Immature natural killer cell (primary cell): ENCODE results near the gene MYBL2. TPM values are rescaled to one million over a fixed set of nuclear protein-coding genes. Genes with fewer than 3 reads are reported as not detected.

Source experiments
- DNase-seq, 3 donors: peaks; one replicate each; pipeline ENCODE4 v3.0.0; 2022; ENCODE audit warnings: mixed read lengths in 1 of 3
- H3K27ac Mint-ChIP-seq, 6 donors: one replicate each; pipeline ENCODE4 v1.8.0; 2020; ENCODE audit warnings: mixed read lengths in 6 of 6, mild to moderate bottlenecking in 5 of 6, inconsistent platforms in 4 of 6, moderate library complexity in 3 of 6
- H3K27me3 Mint-ChIP-seq, 3 donors: one replicate each; pipeline ENCODE4 v1.8.0; 2020 to 2021; ENCODE audit warnings: low read depth in 3 of 3, mild to moderate bottlenecking in 3 of 3, mixed read lengths in 3 of 3, moderate library complexity in 3 of 3, inconsistent platforms in 1 of 3
- H3K36me3 Mint-ChIP-seq, 3 donors: one replicate each; pipeline ENCODE4 v1.8.0; 2020; ENCODE audit warnings: mixed read lengths in 3 of 3, inconsistent platforms in 2 of 3, mild to moderate bottlenecking in 2 of 3
- H3K4me1 Mint-ChIP-seq, 2 donors: one replicate each; pipeline ENCODE4 v1.8.0; 2020; ENCODE audit warnings: inconsistent platforms in 2 of 2, mild to moderate bottlenecking in 2 of 2, mixed read lengths in 2 of 2, moderate library complexity in 1 of 2
- H3K4me3 Mint-ChIP-seq, 5 donors: one replicate each; pipeline ENCODE4 v1.8.0; 2020; ENCODE audit warnings: mild to moderate bottlenecking in 5 of 5, mixed read lengths in 5 of 5, inconsistent platforms in 3 of 5, moderate library complexity in 3 of 5
- H3K9me3 Mint-ChIP-seq, 6 donors: one replicate each; pipeline ENCODE4 v1.8.0; 2020; ENCODE audit warnings: mild to moderate bottlenecking in 6 of 6, mixed read lengths in 6 of 6, inconsistent platforms in 4 of 6, moderate library complexity in 3 of 6
- polyA plus RNA-seq, 3 donors: library from polyadenylated mRNA; unstranded; fragments of 300-500 nt; fragmentation: Illumina TruSeq; gene quantifications; one replicate each; pipeline ENCODE4 v1.2.3, GENCODE V29; 2021

MYBL2 gene
- polyA plus RNA-seq, 3 donors from 2014 or later = 2.0 to 2.3 TPM; not detected in 1

- Mint-ChIP-seq H3K4me3 (no peak overlapping the region), H3K4me1 (no peaks in the 10 kb centered on the region), H3K27me3 (peaks cover 0 to 1% (median 0%) of the 10 kb centered on the region in 3 donors), H3K27ac (no peak overlapping the region), H3K9me3 (no peaks in the 10 kb centered on the region), H3K36me3 (no peaks in the 10 kb centered on the region)
- DNase-seq = no peak
Measured at GRCh38 chr20:43721097-43721428, 54.1 kb downstream of the MYBL2 start.

GRCh38 chr20:43721429-43722152, 54.7 kb downstream of the MYBL2 start:
- no peak for DNase-seq
- H3K4me1 Mint-ChIP-seq = no peaks in the 10 kb centered on the region
- H3K36me3 Mint-ChIP-seq = no peaks in the 10 kb centered on the region
- no peak overlapping the region for H3K4me3 Mint-ChIP-seq
- H3K27ac Mint-ChIP-seq = no peak overlapping the region
- peaks cover 0 to 1% (median 0%) of the 10 kb centered on the region in 3 donors for H3K27me3 Mint-ChIP-seq
- H3K9me3 Mint-ChIP-seq = no peaks in the 10 kb centered on the region

GRCh38 chr20:43722153-43722505, 55.2 kb downstream of the MYBL2 start:
- H3K9me3 Mint-ChIP-seq = no peaks in the 10 kb centered on the region
- no peak for DNase-seq
- no peaks in the 10 kb centered on the region for H3K36me3 Mint-ChIP-seq
- no peaks in the 10 kb centered on the region for H3K27me3 Mint-ChIP-seq
- no peak overlapping the region for H3K27ac Mint-ChIP-seq
- no peaks in the 10 kb centered on the region for H3K4me1 Mint-ChIP-seq
- H3K4me3 Mint-ChIP-seq = no peak overlapping the region

GRCh38 chr20:43723186-43723585, 56.3 kb downstream of the MYBL2 start:
- Mint-ChIP-seq H3K9me3 (no peaks in the 10 kb centered on the region), H3K27ac (no peak overlapping the region), H3K4me3 (no peak overlapping the region), H3K4me1 (peaks cover 0 to under 1% of the 10 kb centered on the region in 2 donors), H3K27me3 (no peaks in the 10 kb centered on the region), H3K36me3 (no peaks in the 10 kb centered on the region)
- DNase-seq = no peak

- Mint-ChIP-seq H3K27me3 (no peaks in the 10 kb centered on the region), H3K4me3 (no peak overlapping the region), H3K27ac (no peak overlapping the region), H3K4me1 (peaks cover 0 to 1% of the 10 kb centered on the region in 2 donors), H3K9me3 (no peaks in the 10 kb centered on the region), H3K36me3 (no peaks in the 10 kb centered on the region)
- no peak for DNase-seq
Measured at GRCh38 chr20:43723735-43724134, 56.8 kb downstream of the MYBL2 start.

- Mint-ChIP-seq H3K9me3 (no peaks in the 10 kb centered on the region), H3K4me1 (peaks cover 0 to 3% of the 10 kb centered on the region in 2 donors), H3K27me3 (peaks cover 0 to 2% (median 0%) of the 10 kb centered on the region in 3 donors), H3K36me3 (no peaks in the 10 kb centered on the region), H3K4me3 (no peak overlapping the region), H3K27ac (no peak overlapping the region)
- no peak for DNase-seq
Measured at GRCh38 chr20:43724383-43724782, 57.5 kb downstream of the MYBL2 start.

- no peak overlapping the region for H3K4me3 Mint-ChIP-seq
- H3K4me1 Mint-ChIP-seq = peaks cover 0 to 3% of the 10 kb centered on the region in 2 donors
- H3K27ac Mint-ChIP-seq = no peak overlapping the region
Measured at GRCh38 chr20:43725666-43726065, 58.8 kb downstream of the MYBL2 start.

GRCh38 chr20:43726333-43726732, 59.4 kb downstream of the MYBL2 start:
- Mint-ChIP-seq H3K27me3 (peaks cover 0 to 4% (median 0%) of the 10 kb centered on the region in 3 donors), H3K4me3 (no peak overlapping the region), H3K4me1 (peaks cover 0 to 3% of the 10 kb centered on the region in 2 donors), H3K9me3 (no peaks in the 10 kb centered on the region), H3K36me3 (no peaks in the 10 kb centered on the region), H3K27ac (no peak overlapping the region)
- no peak for DNase-seq

More at GRCh38 chr20:43725666-43726065, 58.8 kb downstream of the MYBL2 start:
- DNase-seq = no peak
- Mint-ChIP-seq H3K9me3 (no peaks in the 10 kb centered on the region), H3K27me3 (peaks cover 0 to 4% (median 0%) of the 10 kb centered on the region in 3 donors), H3K36me3 (no peaks in the 10 kb centered on the region)

- no peak within 1 kb of the TSS for H3K27ac Mint-ChIP-seq
- no peaks in the 10 kb centered on the region for H3K36me3 Mint-ChIP-seq
- H3K27me3 Mint-ChIP-seq = peaks cover 0 to 4% (median 0%) of the 10 kb centered on the region in 3 donors
- H3K4me3 Mint-ChIP-seq = no peak within 1 kb of the TSS
- no peaks in the 10 kb centered on the region for H3K9me3 Mint-ChIP-seq
- no peak for DNase-seq
- H3K4me1 Mint-ChIP-seq = peaks cover 0 to 3% of the 10 kb centered on the region in 2 donors
Measured at GRCh38 chr20:43726811-43727338, 60.0 kb downstream of the MYBL2 start, which contains the start of gene GTSF1L. Gene GTSF1L, minus strand, starts transcription at chr20:43727002. Its CDS starts 308 bp downstream, at chr20:43726694.

- H3K27me3 Mint-ChIP-seq = peaks cover 0 to 5% (median 0%) of the 10 kb centered on the region in 3 donors
- H3K27ac Mint-ChIP-seq = no peak overlapping the region
- H3K9me3 Mint-ChIP-seq = no peaks in the 10 kb centered on the region
- H3K4me3 Mint-ChIP-seq = no peak overlapping the region
- no peaks in the 10 kb centered on the region for H3K36me3 Mint-ChIP-seq
- no peak for DNase-seq
- H3K4me1 Mint-ChIP-seq = peaks cover 0 to 3% of the 10 kb centered on the region in 2 donors
Measured at GRCh38 chr20:43727980-43728590, 61.2 kb downstream of the MYBL2 start.

GRCh38 chr20:43728686-43729255, 61.9 kb downstream of the MYBL2 start:
- peaks cover 0 to 7% (median 0%) of the 10 kb centered on the region in 3 donors for H3K27me3 Mint-ChIP-seq
- H3K4me1 Mint-ChIP-seq = peaks cover 0 to 3% of the 10 kb centered on the region in 2 donors
- no peaks in the 10 kb centered on the region for H3K9me3 Mint-ChIP-seq
- H3K4me3 Mint-ChIP-seq = no peak overlapping the region
- no peak overlapping the region for H3K27ac Mint-ChIP-seq
- H3K36me3 Mint-ChIP-seq = no peaks in the 10 kb centered on the region
- DNase-seq = no peak

GRCh38 chr20:43731469-43731868, 64.6 kb downstream of the MYBL2 start:
- no peaks in the 10 kb centered on the region for H3K36me3 Mint-ChIP-seq
- H3K4me1 Mint-ChIP-seq = peaks cover under 1 to 3% of the 10 kb centered on the region in 2 donors
- H3K27me3 Mint-ChIP-seq = peaks cover 0 to 11% (median 2%) of the 10 kb centered on the region in 3 donors
- no peak overlapping the region for H3K4me3 Mint-ChIP-seq
- no peak for DNase-seq
- H3K27ac Mint-ChIP-seq = no peak overlapping the region
- H3K9me3 Mint-ChIP-seq = no peaks in the 10 kb centered on the region

GRCh38 chr20:43731927-43732326, 65.0 kb downstream of the MYBL2 start:
- Mint-ChIP-seq H3K36me3 (no peaks in the 10 kb centered on the region), H3K4me3 (no peak overlapping the region), H3K27ac (no peak overlapping the region), H3K9me3 (no peaks in the 10 kb centered on the region), H3K4me1 (peaks cover 3 to 5% of the 10 kb centered on the region in 2 donors), H3K27me3 (peaks cover 0 to 11% (median 2%) of the 10 kb centered on the region in 3 donors)
- DNase-seq = no peak

GRCh38 chr20:43736588-43737158, 69.8 kb downstream of the MYBL2 start:
- peak; percentile 18 to 36 (median 33) for DNase-seq
- H3K4me3 Mint-ChIP-seq = peak overlapping the region in 1 of 5 donors; percentile 22
- H3K27ac Mint-ChIP-seq = peak overlapping the region in 1 of 6 donors; percentile 24
- H3K27me3 Mint-ChIP-seq = peaks cover 0 to 10% (median 2%) of the 10 kb centered on the region in 3 donors
- no peaks in the 10 kb centered on the region for H3K36me3 Mint-ChIP-seq
- no peaks in the 10 kb centered on the region for H3K9me3 Mint-ChIP-seq
- H3K4me1 Mint-ChIP-seq = peaks cover 4 to 10% of the 10 kb centered on the region in 2 donors
